ENCODE data around the gene APOL3. TPM values are rescaled to one million over a fixed set of nuclear protein-coding genes. Genes with fewer than 3 reads are reported as not detected.
"Not testable (repeated sequence)": the region's sequence is repeated elsewhere in the genome, so short reads cannot be mapped to it uniquely, and the experiment has no call there.

APOL3 gene
- total RNA-seq, 2 donors from 2014 or later, result 79.8 to 169 TPM

DNA sequence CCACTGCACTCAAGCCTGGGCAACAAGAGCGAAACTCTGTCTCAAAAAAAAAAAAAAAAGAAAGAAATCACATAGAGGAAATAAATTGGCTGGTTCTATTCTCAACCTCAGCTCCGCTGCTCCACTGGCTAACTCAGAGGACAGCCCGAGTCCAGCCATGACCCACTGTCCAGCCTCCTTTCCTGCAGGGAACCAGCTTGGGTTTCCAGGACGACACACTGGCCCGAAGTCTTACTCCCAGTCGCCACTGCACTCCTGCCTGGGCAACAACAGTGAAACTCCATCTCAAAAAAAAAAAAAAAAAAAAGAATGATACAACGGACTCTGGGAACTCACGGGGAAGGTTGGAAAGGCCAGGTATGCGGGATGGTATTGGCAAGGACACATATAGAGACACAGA lies 31.5 kb downstream of the APOL3 start:
- Mint-ChIP-seq H3K36me3 (no peaks in the 10 kb centered on the region), H3K4me3 (no peak overlapping the region), H3K9me3 (no peaks in the 10 kb centered on the region), H3K27me3 (peaks cover 0 to 5% of the 10 kb centered on the region in 2 donors), H3K4me1 (ENCODE audit: low read depth in 2 of 2) (peaks cover 8 to 14% of the 10 kb centered on the region in 2 donors), H3K27ac (no peak overlapping the region)
- DNase-seq (ENCODE audit: low spot score) (peak; percentile 42), ATAC-seq (no peak)

DNA sequence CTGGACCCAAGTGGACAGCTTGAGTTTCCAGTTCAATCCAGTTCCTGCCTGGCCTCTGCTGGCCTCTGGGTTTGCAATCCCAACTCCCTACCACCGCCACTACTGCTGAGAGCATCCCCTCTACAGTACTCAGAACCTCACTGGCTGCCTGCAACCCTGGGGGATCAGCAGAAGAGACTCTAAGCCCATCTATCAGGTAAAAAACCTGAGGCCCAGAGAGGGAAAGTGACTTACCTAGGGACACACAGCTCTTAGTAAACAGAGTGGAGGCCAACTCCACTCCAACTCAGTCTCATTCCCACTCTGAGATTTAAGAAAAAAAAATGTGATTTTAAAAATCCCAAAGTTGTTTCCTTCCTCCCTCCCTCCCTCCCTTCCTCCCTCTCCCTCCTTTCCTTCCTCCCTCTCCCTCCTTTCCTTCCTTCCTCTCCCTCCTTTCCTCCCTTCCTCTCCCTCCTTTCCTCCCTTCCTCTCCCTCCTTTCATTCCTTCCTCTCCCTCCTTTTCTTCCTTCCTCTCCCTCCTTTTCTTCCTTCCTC lies 34.5 kb downstream of the APOL3 start:
- Mint-ChIP-seq H3K4me1 (ENCODE audit: low read depth in 2 of 2) (peaks cover 10 to 14% of the 10 kb centered on the region in 2 donors), H3K9me3 (no peaks in the 10 kb centered on the region), H3K27ac (no peak overlapping the region), H3K4me3 (no peak overlapping the region), H3K36me3 (no peaks in the 10 kb centered on the region), H3K27me3 (peaks cover 0 to 5% of the 10 kb centered on the region in 2 donors)
- ATAC-seq (no peak), DNase-seq (ENCODE audit: low spot score) (no peak)

DNA sequence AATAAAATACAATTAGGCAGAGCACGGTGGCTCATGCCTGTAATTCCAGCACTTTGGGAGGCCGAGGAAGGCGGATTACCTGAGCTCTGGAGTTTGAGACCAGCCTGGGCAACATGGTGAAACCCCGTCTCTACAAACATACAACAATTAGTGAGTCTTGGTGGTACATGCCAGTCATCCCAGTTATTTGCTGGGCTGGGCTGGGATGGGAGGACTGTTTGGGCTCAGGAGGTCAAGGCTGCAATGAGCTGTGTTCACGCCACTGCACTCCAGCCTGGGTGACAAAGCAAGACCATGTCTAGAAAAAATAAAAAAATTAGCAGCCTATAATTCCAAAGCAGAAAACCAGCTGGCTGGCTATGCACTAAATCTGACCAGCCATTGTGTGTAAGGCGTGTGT lies 35.1 kb downstream of the APOL3 start:
- H3K4me3 Mint-ChIP-seq, result no peak overlapping the region
- H3K27ac Mint-ChIP-seq, result no peak overlapping the region
- no peaks in the 10 kb centered on the region for H3K9me3 Mint-ChIP-seq
- peaks cover 10 to 14% of the 10 kb centered on the region in 2 donors for H3K4me1 Mint-ChIP-seq (ENCODE audit: low read depth in 2 of 2)
- no peaks in the 10 kb centered on the region for H3K36me3 Mint-ChIP-seq
- no peak for ATAC-seq
- no peak for DNase-seq (ENCODE audit: low spot score)
- peaks cover 0 to 5% of the 10 kb centered on the region in 2 donors for H3K27me3 Mint-ChIP-seq

DNA sequence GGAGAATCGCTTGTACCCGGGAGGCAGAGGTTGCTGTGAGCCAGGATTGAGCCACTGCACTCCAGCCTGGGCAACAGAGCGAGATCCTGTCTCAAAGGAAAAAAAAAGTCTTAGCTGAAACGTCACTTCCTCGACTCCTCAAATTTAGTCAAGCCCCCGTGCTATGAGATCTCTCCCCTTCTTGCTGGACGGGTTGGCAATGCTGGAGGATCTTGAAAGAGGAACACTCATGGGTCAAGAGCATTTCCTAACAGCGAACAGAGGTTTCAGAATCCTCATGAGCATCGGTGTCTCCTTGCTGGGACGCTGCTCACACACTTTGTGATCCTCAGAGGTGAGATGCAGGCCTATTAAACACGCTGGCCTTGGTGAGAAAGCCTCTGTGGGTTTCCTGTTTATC lies 35.9 kb downstream of the APOL3 start:
- peaks cover 10 to 14% of the 10 kb centered on the region in 2 donors for H3K4me1 Mint-ChIP-seq (ENCODE audit: low read depth in 2 of 2)
- H3K36me3 Mint-ChIP-seq, result no peaks in the 10 kb centered on the region
- no peak for ATAC-seq
- no peak overlapping the region for H3K4me3 Mint-ChIP-seq
- peaks cover 0 to 5% of the 10 kb centered on the region in 2 donors for H3K27me3 Mint-ChIP-seq
- DNase-seq (ENCODE audit: low spot score), result peak; percentile 2
- H3K9me3 Mint-ChIP-seq, result no peaks in the 10 kb centered on the region
- H3K27ac Mint-ChIP-seq, result peak overlapping the region in 1 of 2 donors; percentile 88

DNA sequence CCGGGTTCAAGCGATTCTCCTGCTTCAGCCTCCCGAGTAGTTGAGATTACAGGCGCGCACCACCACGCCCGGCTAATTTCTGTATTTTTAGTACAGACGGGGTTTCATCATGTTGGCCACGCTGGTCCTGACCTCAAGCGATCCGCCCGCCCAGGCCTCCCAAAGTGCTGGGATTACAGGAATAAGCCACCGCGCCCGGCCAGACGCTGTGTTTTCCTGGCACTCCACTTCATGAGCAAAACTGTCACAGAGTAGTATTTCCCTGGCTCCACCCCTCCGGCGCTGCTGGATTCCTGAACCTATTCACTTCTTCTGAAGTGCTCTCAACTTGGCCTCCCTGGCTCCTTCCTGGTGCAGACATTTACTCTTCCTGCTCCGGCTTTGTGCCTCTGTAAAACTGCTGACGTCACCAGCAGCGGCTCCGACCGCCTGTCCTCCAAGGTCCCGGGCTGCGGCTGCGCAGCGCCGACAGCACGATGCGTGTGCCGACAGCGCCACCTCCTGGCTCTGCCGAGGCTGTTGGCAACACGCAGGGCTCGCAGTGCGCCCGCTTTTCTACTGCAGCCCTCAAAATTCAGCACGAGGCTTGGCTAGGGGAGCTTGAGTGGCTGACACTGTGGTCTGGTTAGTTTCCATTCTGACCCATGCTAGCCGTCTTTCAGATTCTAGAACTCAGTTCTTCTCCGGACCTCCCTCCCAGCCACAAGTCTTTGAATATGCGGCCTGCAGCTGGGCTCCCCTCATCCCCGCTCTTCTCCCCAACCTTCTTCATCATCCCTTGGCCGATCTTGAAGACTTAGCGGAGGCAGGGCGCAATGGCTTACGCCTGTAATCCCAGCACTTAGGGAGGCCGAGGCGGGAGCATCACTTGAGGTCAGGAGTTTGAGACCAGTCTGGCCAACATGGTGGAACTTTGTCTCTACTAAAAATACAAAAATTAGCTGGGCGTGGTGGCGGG lies 36.6 kb downstream of the APOL3 start:
- Mint-ChIP-seq H3K27me3 (peaks cover 0 to 5% of the 10 kb centered on the region in 2 donors), H3K9me3 (no peaks in the 10 kb centered on the region), H3K4me3 (peak overlapping the region; percentile 63), H3K4me1 (ENCODE audit: low read depth in 2 of 2) (peaks cover 10 to 14% of the 10 kb centered on the region in 2 donors), H3K27ac (peak overlapping the region; percentile 5 to 88), H3K36me3 (no peaks in the 10 kb centered on the region)
- DNase-seq (ENCODE audit: low spot score) (peak; percentile 92), ATAC-seq (peak; percentile 98 to 99)

DNA sequence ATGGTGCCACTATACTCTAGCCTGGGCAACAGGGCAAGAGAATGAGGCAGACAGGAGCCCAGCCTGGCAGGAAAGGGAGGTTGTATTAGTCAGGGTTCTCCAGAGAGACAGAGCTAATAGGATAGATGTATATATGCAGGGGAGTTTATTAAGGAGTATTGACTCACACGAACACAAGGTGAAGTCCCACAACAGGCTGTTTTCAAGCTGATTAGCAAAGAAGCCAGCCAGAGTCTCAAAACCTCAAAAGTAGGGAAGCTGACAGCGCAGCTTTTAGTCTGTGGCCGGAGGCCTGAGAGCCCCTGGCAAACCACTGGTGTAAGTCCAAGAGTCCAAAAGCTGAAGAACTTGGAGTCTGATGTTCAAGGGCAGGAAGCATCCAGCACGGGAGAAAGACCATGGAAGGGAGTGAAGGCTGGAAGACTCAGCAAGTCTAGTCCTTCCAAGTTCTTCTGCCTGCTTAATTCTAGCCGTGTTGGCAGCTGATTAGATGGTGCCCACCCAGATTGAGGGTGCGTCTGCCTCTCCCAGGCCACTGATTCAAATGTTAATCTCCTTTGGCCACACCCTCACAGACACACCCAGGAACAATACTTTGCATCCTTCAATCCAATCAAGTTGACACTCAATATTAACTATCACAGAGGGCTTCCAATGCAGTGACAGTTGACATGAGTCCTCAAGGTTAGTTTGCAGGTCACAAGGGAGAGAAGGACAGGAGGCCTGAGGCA lies 39.8 kb downstream of the APOL3 start:
- not testable (repeated sequence) for H3K4me3 Mint-ChIP-seq, H3K36me3 Mint-ChIP-seq, ATAC-seq, H3K27me3 Mint-ChIP-seq, H3K9me3 Mint-ChIP-seq, H3K27ac Mint-ChIP-seq
- peak; percentile 49 for DNase-seq (ENCODE audit: low spot score)
- peaks cover 10 to 14% of the 10 kb centered on the region in 2 donors for H3K4me1 Mint-ChIP-seq (ENCODE audit: low read depth in 2 of 2)

DNA sequence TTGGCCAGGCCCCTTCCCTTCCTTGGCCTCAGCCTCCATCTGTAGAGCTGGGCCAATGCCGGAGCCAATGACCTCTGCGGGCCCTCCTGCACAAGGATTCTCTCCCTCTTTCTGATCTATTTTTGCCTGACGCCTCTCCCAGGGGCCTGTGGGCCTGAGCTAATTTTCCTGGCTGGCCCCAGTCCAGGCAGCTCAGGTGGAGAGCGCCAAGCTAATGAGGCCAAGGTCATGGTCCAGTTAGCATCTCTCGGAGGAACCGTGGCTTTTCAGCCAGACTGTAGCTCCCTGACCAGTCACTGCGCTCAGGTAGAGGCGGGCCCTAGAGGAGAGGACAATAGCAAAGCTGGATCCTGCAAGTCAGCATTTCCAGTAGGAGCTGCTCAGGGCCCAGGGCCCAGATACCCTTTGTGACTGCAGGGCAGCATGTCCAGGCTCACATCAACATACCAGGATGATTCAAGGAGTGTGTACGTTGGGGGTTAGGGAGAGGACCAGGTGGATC lies 43.5 kb downstream of the APOL3 start:
- Mint-ChIP-seq H3K27ac (no peak overlapping the region), H3K4me3 (no peak overlapping the region), H3K9me3 (no peaks in the 10 kb centered on the region), H3K27me3 (no peaks in the 10 kb centered on the region), H3K4me1 (ENCODE audit: low read depth in 2 of 2) (no peaks in the 10 kb centered on the region), H3K36me3 (no peaks in the 10 kb centered on the region)
- no peak for DNase-seq (ENCODE audit: low spot score)
- ATAC-seq, result no peak

DNA sequence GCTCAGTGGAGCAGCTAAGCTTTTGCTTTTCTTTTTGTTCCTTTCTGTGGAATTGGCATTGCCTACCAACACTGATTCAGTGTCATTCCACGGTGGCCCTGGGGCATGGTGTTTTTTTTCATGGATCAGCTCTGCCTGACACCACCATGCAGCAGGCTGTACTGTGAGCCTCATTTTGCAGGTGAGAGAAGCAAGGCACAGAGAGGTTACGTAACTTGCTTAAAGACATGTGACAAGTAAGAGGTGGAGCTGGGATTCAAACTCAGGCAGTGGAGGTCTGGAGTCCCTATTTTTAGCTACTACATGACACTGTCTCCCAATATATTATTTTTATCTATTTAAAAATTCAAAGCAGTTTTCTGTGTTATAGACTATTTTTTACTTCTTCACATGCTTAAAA lies 44.4 kb downstream of the APOL3 start:
- Mint-ChIP-seq H3K36me3 (no peaks in the 10 kb centered on the region), H3K4me1 (ENCODE audit: low read depth in 2 of 2) (no peaks in the 10 kb centered on the region), H3K27ac (no peak overlapping the region), H3K9me3 (no peaks in the 10 kb centered on the region), H3K27me3 (no peaks in the 10 kb centered on the region), H3K4me3 (no peak overlapping the region)
- DNase-seq (ENCODE audit: low spot score) (no peak), ATAC-seq (no peak)

DNA sequence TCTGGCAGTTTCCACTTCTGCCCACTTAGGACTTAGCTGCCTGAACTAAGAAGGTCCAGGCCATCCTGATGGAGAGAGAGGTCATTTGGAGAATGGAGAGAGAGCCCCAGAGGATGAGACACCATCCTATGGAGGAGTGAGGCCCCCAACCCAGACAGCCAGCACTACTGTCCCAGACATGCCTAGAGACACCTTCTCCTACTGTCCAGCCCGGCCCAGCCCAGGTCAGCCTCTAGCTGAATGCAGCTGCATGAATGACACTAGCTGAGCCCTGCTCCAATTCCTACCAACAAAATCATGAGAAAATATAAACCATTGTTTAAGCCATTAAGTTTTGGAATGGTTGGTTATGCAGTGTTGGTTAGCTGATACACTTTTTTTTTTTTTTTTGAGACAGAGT lies 47.4 kb downstream of the APOL3 start:
- no peak overlapping the region for H3K27ac Mint-ChIP-seq

DNA sequence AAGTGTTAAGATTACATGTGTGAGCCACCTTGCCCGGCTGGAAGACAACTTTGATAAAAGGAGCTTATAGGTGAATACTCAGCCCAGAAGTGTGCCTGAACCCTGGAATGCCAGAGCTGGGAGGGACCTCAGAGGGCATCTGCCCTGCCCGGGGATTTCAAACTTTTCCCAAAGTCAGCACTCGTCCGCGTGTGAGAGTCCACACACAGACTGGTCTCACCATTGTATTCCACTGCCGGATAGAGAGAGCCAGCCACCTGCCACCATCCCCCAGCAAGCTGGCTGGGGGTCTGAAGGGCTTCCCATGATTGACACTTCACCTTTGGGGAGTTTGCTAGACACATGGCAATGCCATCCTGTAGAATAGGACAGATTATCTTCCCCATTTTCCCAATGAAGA lies 49.2 kb downstream of the APOL3 start:
- DNase-seq (ENCODE audit: low spot score) (no peak), ATAC-seq (no peak)
- Mint-ChIP-seq H3K27me3 (peaks cover 6% of the 10 kb centered on the region in 2 donors), H3K9me3 (no peaks in the 10 kb centered on the region), H3K4me1 (ENCODE audit: low read depth in 2 of 2) (peaks cover 0 to 2% of the 10 kb centered on the region in 2 donors), H3K27ac (no peak overlapping the region), H3K36me3 (no peaks in the 10 kb centered on the region), H3K4me3 (no peak overlapping the region)

More for the DNA sequence above, 47.4 kb downstream of the APOL3 start:
- Mint-ChIP-seq H3K27me3 (no peaks in the 10 kb centered on the region), H3K36me3 (no peaks in the 10 kb centered on the region), H3K4me1 (ENCODE audit: low read depth in 2 of 2) (peaks cover 0 to 2% of the 10 kb centered on the region in 2 donors), H3K4me3 (no peak overlapping the region), H3K9me3 (no peaks in the 10 kb centered on the region)
- DNase-seq (ENCODE audit: low spot score) (no peak), ATAC-seq (no peak)

DNA sequence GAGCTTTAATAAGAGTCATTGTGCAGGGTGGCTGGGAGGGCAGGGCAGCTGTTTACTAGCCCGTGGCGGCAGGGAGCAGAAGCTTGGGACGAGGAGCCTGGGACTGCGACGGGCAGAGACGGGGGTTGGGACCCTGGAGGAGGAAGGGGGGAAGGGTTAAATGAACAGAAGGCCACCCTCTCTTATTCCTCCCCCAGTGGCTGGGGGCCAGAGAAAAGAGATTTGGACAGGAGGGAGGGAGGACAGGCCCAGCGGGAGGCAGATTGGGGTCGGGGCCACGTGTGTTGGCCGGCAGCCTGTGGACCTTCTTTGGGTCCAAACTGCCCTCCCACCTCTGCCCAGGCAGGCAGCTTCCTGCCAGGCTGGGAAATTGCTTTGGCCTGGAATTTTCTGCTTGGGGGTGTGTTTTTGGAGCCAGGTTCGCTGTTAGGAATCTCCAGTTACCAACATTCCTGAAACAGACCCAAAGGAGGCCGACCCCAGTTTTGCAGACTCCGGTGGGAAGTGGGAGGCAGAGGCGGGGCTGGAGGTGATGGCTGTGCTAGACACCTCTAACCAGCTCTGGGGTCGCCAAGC lies 50.2 kb downstream of the APOL3 start:
- Mint-ChIP-seq H3K27me3 (peaks cover 12 to 14% of the 10 kb centered on the region in 2 donors), H3K27ac (no peak overlapping the region), H3K4me3 (no peak overlapping the region), H3K9me3 (no peaks in the 10 kb centered on the region), H3K4me1 (ENCODE audit: low read depth in 2 of 2) (peaks cover 0 to 2% of the 10 kb centered on the region in 2 donors), H3K36me3 (no peaks in the 10 kb centered on the region)
- DNase-seq (ENCODE audit: low spot score) (no peak), ATAC-seq (no peak)

DNA sequence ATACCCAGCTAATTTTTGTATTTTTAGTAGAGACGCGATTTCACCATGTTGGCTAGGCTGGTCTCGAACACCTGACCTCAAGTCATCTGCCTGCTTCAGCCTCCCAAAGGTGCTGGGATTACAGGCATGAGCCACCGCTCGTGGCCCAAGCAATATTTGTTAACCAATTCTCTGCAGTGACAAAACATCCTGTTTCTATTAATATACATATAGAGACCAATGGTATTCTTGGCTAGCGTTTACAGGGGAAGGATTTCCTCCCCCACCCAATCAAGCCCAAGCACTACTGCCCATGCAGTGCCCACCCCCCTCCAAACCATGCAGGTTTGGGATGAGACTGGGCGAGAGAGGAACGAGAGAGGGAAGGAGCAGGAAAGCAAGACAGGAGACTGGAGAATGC lies 53.1 kb downstream of the APOL3 start:
- H3K9me3 Mint-ChIP-seq, result no peaks in the 10 kb centered on the region
- no peak for ATAC-seq

DNA sequence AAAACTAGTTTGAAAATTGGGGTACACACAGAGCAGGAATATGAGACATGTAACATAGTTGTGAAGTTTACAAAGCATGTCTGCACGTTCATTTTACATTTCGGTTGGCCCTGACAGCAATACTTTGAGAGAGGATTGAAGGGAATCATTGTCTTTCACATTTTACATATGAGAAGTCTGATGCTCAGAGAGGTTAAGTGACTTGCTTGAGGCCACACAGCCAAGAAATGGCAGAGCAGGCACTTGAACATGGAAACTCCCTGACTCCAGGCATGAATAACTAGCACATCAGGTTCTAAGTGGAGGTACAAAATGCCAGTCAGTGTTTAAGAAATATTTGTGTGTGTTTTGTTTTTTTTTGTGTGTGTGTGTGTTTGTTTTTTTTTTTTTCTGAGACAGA lies 53.6 kb downstream of the APOL3 start:
- Mint-ChIP-seq H3K9me3 (no peaks in the 10 kb centered on the region), H3K27me3 (peaks cover 14 to 24% of the 10 kb centered on the region in 2 donors), H3K4me1 (ENCODE audit: low read depth in 2 of 2) (peaks cover 0 to 2% of the 10 kb centered on the region in 2 donors), H3K4me3 (no peak overlapping the region), H3K36me3 (no peaks in the 10 kb centered on the region), H3K27ac (no peak overlapping the region)
- DNase-seq (ENCODE audit: low spot score) (no peak), ATAC-seq (no peak)

More for the DNA sequence above, 53.1 kb downstream of the APOL3 start:
- Mint-ChIP-seq H3K27ac (no peak overlapping the region), H3K27me3 (peaks cover 14 to 24% of the 10 kb centered on the region in 2 donors), H3K4me1 (ENCODE audit: low read depth in 2 of 2) (peaks cover 0 to 2% of the 10 kb centered on the region in 2 donors), H3K4me3 (no peak overlapping the region), H3K36me3 (no peaks in the 10 kb centered on the region)
- no peak for DNase-seq (ENCODE audit: low spot score)

Data from natural killer cell treated with Interleukin-12 subunit alpha and Interleukin-12 subunit beta and Interleukin-15 and Interleukin-18, amount 100 ng/mL, for 72 hours (primary cell).